HEK293 (cell line): Measurements from ENCODE around the gene PRR3.

Source experiments
- CTCF ChIA-PET: fragments of 350-600 bp; formaldehyde crosslinking; extraction: SDS; loops from one replicate; lab custom pipeline; 2021; ENCODE audit warnings: antibody characterized with exemption; lab: Yijun Ruan, JAX
- POLR2A ChIA-PET: fragments of 300-600 bp; formaldehyde crosslinking; extraction: SDS; loops from one replicate; lab custom pipeline; 2020; ENCODE audit warnings: antibody characterized with exemption, inconsistent platforms; lab: Yijun Ruan, JAX
- H3K27ac ChIP-seq: fragments of 200-500 bp; sonication (Bioruptor generic); 2 replicates; pipeline ENCODE4 v1.5.1; 2014; ENCODE audit warnings: low read depth, low read length, control low read depth, inconsistent platforms; ENCODE audit errors: extremely low read depth
- H3K36me3 ChIP-seq, 2 experiments: fragments of 200-500 bp in 1 of 2; sonication (Bioruptor generic) in 1 of 2; 1 replicate in 1 of 2; 2 replicates in 1 of 2; pipeline ENCODE4 v1.5.1; 2014 to 2017; ENCODE audit warnings: inconsistent platforms in 2 of 2, low read length in 2 of 2; ENCODE audit not compliant: control insufficient read depth in 2 of 2, insufficient read depth in 1 of 2
- H3K4me1 ChIP-seq: fragments of 200-500 bp; sonication (Bioruptor generic); 2 replicates; pipeline ENCODE4 v1.5.1; 2014; ENCODE audit warnings: mild to moderate bottlenecking, low read length, inconsistent platforms; ENCODE audit not compliant: control insufficient read depth, insufficient read depth
- H3K4me3 ChIP-seq: 2 replicates; pipeline ENCODE4 v1.5.1; 2011; ENCODE audit warnings: low read depth, mild to moderate bottlenecking, control low read depth, low read length, moderate library complexity
- H3K9me3 ChIP-seq: fragments of 200-500 bp; sonication (Bioruptor generic); 2 replicates; pipeline ENCODE4 v1.5.1; 2014; ENCODE audit warnings: low read depth, low read length, inconsistent platforms; ENCODE audit not compliant: control insufficient read depth, insufficient read depth
- EGR2 ChIP-seq: fragments of 450-650 bp; formaldehyde crosslinking; IDR thresholded peaks from 2 replicates; pipeline ENCODE4 v1.5.1; 2016; ENCODE audit warnings: low read depth, missing biosample characterization, missing genetic modification characterization
- GLI2 ChIP-seq: fragments of 450-650 bp; formaldehyde crosslinking; IDR thresholded peaks from 2 replicates; pipeline ENCODE4; 2017; ENCODE audit warnings: missing biosample characterization, missing genetic modification characterization, low read depth, borderline replicate concordance
- HOXC10 ChIP-seq: sonication (generic); formaldehyde crosslinking; IDR thresholded peaks from 2 replicates; pipeline ENCODE4 v1.8.1; 2023; ENCODE audit warnings: mild to moderate bottlenecking, missing genetic modification reagents
- YY2 ChIP-seq: fragments of 450-650 bp; formaldehyde crosslinking; IDR thresholded peaks from 2 replicates; pipeline ENCODE4 v1.5.1; 2016; ENCODE audit warnings: missing biosample characterization, missing genetic modification characterization
- ZFHX2 ChIP-seq: fragments of 450-650 bp; formaldehyde crosslinking; conservative IDR thresholded peaks from 2 replicates; pipeline ENCODE4 v1.5.1; 2016; ENCODE audit warnings: missing biosample characterization, missing genetic modification characterization
- ZNF155 ChIP-seq: fragments of 450-650 bp; formaldehyde crosslinking; IDR thresholded peaks from 2 replicates; pipeline ENCODE4 v1.5.1; 2016; ENCODE audit warnings: missing biosample characterization, missing genetic modification characterization
- ZNF211 ChIP-seq: fragments of 450-650 bp; formaldehyde crosslinking; IDR thresholded peaks from 2 replicates; pipeline ENCODE4 v1.5.1; 2016; ENCODE audit warnings: low read depth, missing biosample characterization, missing genetic modification characterization
- ZNF23 ChIP-seq: fragments of 450-650 bp; formaldehyde crosslinking; IDR thresholded peaks from 2 replicates; pipeline ENCODE4 v1.5.1; 2016; ENCODE audit warnings: missing biosample characterization, missing genetic modification characterization, borderline replicate concordance
- ZNF280D ChIP-seq: fragments of 450-650 bp; formaldehyde crosslinking; IDR thresholded peaks from 2 replicates; pipeline ENCODE4 v1.5.1; 2016; ENCODE audit warnings: missing biosample characterization, missing genetic modification characterization
- ZNF473 ChIP-seq: fragments of 450-650 bp; formaldehyde crosslinking; IDR thresholded peaks from 2 replicates; pipeline ENCODE4 v1.5.1; 2017; ENCODE audit warnings: missing biosample characterization, missing genetic modification characterization
- ZNF555 ChIP-seq: fragments of 450-650 bp; formaldehyde crosslinking; conservative IDR thresholded peaks from 2 replicates; pipeline ENCODE4 v1.5.1; 2017; ENCODE audit warnings: missing biosample characterization, mild to moderate bottlenecking, missing genetic modification characterization, inconsistent platforms
- ZNF621 ChIP-seq: fragments of 450-650 bp; formaldehyde crosslinking; IDR thresholded peaks from 2 replicates; pipeline ENCODE4 v1.5.1; 2017; ENCODE audit warnings: missing biosample characterization, missing genetic modification characterization
- ZNF654 ChIP-seq: fragments of 450-650 bp; formaldehyde crosslinking; IDR thresholded peaks from 2 replicates; pipeline ENCODE4 v1.5.1; 2016; ENCODE audit warnings: low read depth, missing biosample characterization, missing genetic modification characterization
- ZNF658 ChIP-seq: fragments of 450-650 bp; formaldehyde crosslinking; IDR thresholded peaks from 2 replicates; pipeline ENCODE4; 2016; ENCODE audit warnings: missing biosample characterization, missing genetic modification characterization
- ZSCAN18 ChIP-seq: fragments of 450-650 bp; formaldehyde crosslinking; IDR thresholded peaks from 2 replicates; pipeline ENCODE4 v1.5.1; 2016; ENCODE audit warnings: missing biosample characterization, missing genetic modification characterization
- TF ChIP-seq, protein P1 (sequence below): fragments of 450-650 bp; formaldehyde crosslinking; IDR thresholded peaks from 2 replicates; pipeline ENCODE4 v1.5.1; 2016; ENCODE audit warnings: missing biosample characterization, missing genetic modification characterization

Gene PRR3

GRCh38 chr6:30611150-30611855 is 54.2 kb downstream of the PRR3 start:
- Histone ChIP-seq H3K27ac (peak overlapping the region; percentile 10; the same call in 1 of the 2 replicates), H3K9me3 (no peaks in the 10 kb centered on the region), H3K4me3 (no peak overlapping the region), H3K4me1 (peaks cover 18% of the 10 kb centered on the region), H3K36me3 (peaks cover 31 to 59% of the 10 kb centered on the region in 2 experiments)
- CTCF ChIA-PET = interaction anchor here (0.6 to 2.6 kb wide), 10 partner anchors 14 to 128 kb away, joined by 3 to 29 read pairs (median 6); partner anchors contain the start of gene C6orf136
- POLR2A ChIA-PET = interaction anchor here (0.9 to 4.8 kb wide), 7 partner anchors 11 to 107 kb away, joined by 3 to 197 read pairs (median 25); partner anchors contain the start of genes DHX16, MDC1 and PRR3
- TF ChIP-seq ZNF280D (tag by site-specific recombination) = no peak
- no peak for TF ChIP-seq ZNF654 (tag by site-specific recombination)
- peak; percentile 42 for TF ChIP-seq ZFHX2 (tag by site-specific recombination)
- TF ChIP-seq EGR2 = 0 out of 2 replicates have a peak, but pooled peaks have one; percentile 23

DNA sequence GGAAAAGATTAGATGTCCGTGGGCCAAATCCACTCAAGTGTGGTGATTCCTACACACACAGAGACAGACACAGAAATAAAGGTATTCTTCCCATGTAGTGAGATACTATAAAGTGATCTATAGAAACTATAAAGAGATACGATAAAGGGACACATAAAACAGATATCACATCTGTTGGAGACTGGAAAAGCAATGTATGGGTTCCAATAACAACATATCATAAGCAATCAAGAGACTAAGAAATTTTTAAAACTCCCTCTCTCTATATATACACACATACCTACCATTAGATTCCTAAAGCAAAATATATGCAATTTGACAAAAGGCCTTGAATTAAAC is 54.7 kb downstream of the PRR3 start:
- CTCF ChIA-PET = interaction anchor here (0.5 to 2.6 kb wide), 11 partner anchors 15 to 128 kb away, joined by 3 to 29 read pairs (median 5); partner anchors contain the start of gene C6orf136
- Histone ChIP-seq H3K9me3 (no peaks in the 10 kb centered on the region), H3K4me1 (peaks cover 18% of the 10 kb centered on the region), H3K27ac (no peak overlapping the region), H3K36me3 (peaks cover 26 to 59% of the 10 kb centered on the region in 2 experiments), H3K4me3 (no peak overlapping the region)
- no peak for TF ChIP-seq YY2 (tag by site-specific recombination)
- TF ChIP-seq ZNF211 (tag by site-specific recombination) = no peak
- no peak for TF ChIP-seq ZNF621 (tag by site-specific recombination)
- no peak for TF ChIP-seq ZNF23 (tag by site-specific recombination)
- no peak for TF ChIP-seq ZNF155
- no peak for TF ChIP-seq HOXC10 (CRISPR knock-in tag)
- TF ChIP-seq, protein P1, sequence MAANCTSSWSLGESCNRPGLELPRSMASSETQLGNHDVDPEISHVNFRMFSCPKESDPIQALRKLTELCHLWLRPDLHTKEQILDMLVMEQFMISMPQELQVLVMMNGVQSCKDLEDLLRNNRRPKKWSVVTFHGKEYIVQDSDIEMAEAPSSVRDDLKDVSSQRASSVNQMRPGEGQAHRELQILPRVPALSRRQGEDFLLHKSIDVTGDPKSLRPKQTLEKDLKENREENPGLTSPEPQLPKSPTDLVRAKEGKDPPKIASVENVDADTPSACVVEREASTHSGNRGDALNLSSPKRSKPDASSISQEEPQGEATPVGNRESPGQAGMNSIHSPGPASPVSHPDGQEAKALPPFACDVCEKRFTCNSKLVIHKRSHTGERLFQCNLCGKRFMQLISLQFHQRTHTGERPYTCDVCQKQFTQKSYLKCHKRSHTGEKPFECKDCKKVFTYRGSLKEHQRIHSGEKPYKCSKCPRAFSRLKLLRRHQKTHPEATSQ (tag by site-specific recombination) = no peak
- no peak for TF ChIP-seq ZNF473
- no peak for TF ChIP-seq ZNF654 (tag by site-specific recombination)
- TF ChIP-seq ZNF555 = no peak
- TF ChIP-seq ZSCAN18 (tag by site-specific recombination) = no peak
- TF ChIP-seq GLI2 (tag by site-specific recombination) = no peak
- TF ChIP-seq ZNF658 (tag by site-specific recombination) = no peak
- POLR2A ChIA-PET = interaction anchor here (0.6 to 4.8 kb wide), 11 partner anchors 12 to 235 kb away, joined by 3 to 197 read pairs (median 11); partner anchors contain the start of genes ATAT1, DHX16, GNL1 and MDC1
